DMS 273 treated with DMSO at 0.1 percent for 48 hours (cell line): ENCODE measurements around the gene ANTXR1.

ENCODE experiments used
- DNase-seq: peaks from one replicate; lab custom pipeline; 2025; lab: John Stamatoyannopoulos, UW

ANTXR1 gene

GRCh38 chr2:69279931-69280681, 267.1 kb downstream of the ANTXR1 start:
- no peak for DNase-seq

- no peak for DNase-seq
Measured at GRCh38 chr2:69280796-69281412, 267.9 kb downstream of the ANTXR1 start.

- no peak for DNase-seq
Measured at GRCh38 chr2:69285379-69285894, 272.5 kb downstream of the ANTXR1 start.

- no peak for DNase-seq
Measured at GRCh38 chr2:69287544-69287943, 274.6 kb downstream of the ANTXR1 start.

- DNase-seq, result no peak
Measured at GRCh38 chr2:69288429-69288828, 275.4 kb downstream of the ANTXR1 start.

- DNase-seq, result no peak
Measured at GRCh38 chr2:69291004-69291650, 278.1 kb downstream of the ANTXR1 start.

GRCh38 chr2:69291721-69292120, 278.7 kb downstream of the ANTXR1 start:
- DNase-seq, result no peak

- no peak for DNase-seq
Measured at GRCh38 chr2:69292256-69292655, 279.3 kb downstream of the ANTXR1 start.

GRCh38 chr2:69296421-69296820, 283.4 kb downstream of the ANTXR1 start:
- no peak for DNase-seq

- DNase-seq, result no peak
Measured at GRCh38 chr2:69297216-69297615, 284.2 kb downstream of the ANTXR1 start.

- DNase-seq, result no peak
Measured at GRCh38 chr2:69298261-69298660, 285.3 kb downstream of the ANTXR1 start.

- DNase-seq, result no peak
Measured at GRCh38 chr2:69298862-69299261, 285.9 kb downstream of the ANTXR1 start.
